HEK293 (cell line): ENCODE measurements around the gene C5orf34.
A peak's percentile ranks its signal among the peaks of the same experiment; 100 is the strongest.

Experiments
- EGR2 ChIP-seq: fragments of 450-650 bp; formaldehyde crosslinking; IDR thresholded peaks from 2 replicates; pipeline ENCODE4 v1.5.1; 2016; ENCODE audit warnings: low read depth, missing biosample characterization, missing genetic modification characterization
- GLI2 ChIP-seq: fragments of 450-650 bp; formaldehyde crosslinking; IDR thresholded peaks from 2 replicates; pipeline ENCODE4; 2017; ENCODE audit warnings: missing biosample characterization, missing genetic modification characterization, low read depth, borderline replicate concordance
- KLF16 ChIP-seq: fragments of 450-650 bp; formaldehyde crosslinking; IDR thresholded peaks from 2 replicates; pipeline ENCODE4 v1.5.1; 2017; ENCODE audit warnings: missing biosample characterization, missing genetic modification characterization
- SP2 ChIP-seq: fragments of 450-650 bp; formaldehyde crosslinking; IDR thresholded peaks from 2 replicates; pipeline ENCODE4 v1.5.1; 2016; ENCODE audit warnings: missing biosample characterization, missing genetic modification characterization
- ZBTB8A ChIP-seq: fragments of 450-650 bp; formaldehyde crosslinking; IDR thresholded peaks from 2 replicates; pipeline ENCODE4 v1.5.1; 2016; ENCODE audit warnings: missing biosample characterization, missing genetic modification characterization
- ZFHX2 ChIP-seq: fragments of 450-650 bp; formaldehyde crosslinking; conservative IDR thresholded peaks from 2 replicates; pipeline ENCODE4 v1.5.1; 2016; ENCODE audit warnings: missing biosample characterization, missing genetic modification characterization
- ZFP37 ChIP-seq: fragments of 450-650 bp; formaldehyde crosslinking; IDR thresholded peaks from 2 replicates; pipeline ENCODE4 v1.5.1; 2016; ENCODE audit warnings: missing biosample characterization, missing genetic modification characterization
- ZFP69B ChIP-seq: fragments of 450-650 bp; formaldehyde crosslinking; IDR thresholded peaks from 2 replicates; pipeline ENCODE4 v1.5.1; 2016; ENCODE audit warnings: missing biosample characterization, missing genetic modification characterization
- ZIC2 ChIP-seq: fragments of 450-650 bp; formaldehyde crosslinking; IDR thresholded peaks from 2 replicates; pipeline ENCODE4 v1.5.1; 2016; ENCODE audit warnings: missing biosample characterization, missing genetic modification characterization
- ZNF2 ChIP-seq: fragments of 450-650 bp; formaldehyde crosslinking; IDR thresholded peaks from 2 replicates; pipeline ENCODE4 v1.5.1; 2016; ENCODE audit warnings: missing biosample characterization, missing genetic modification characterization
- ZNF211 ChIP-seq: fragments of 450-650 bp; formaldehyde crosslinking; IDR thresholded peaks from 2 replicates; pipeline ENCODE4 v1.5.1; 2016; ENCODE audit warnings: low read depth, missing biosample characterization, missing genetic modification characterization
- ZNF266 ChIP-seq: fragments of 450-650 bp; formaldehyde crosslinking; IDR thresholded peaks from 2 replicates; pipeline ENCODE4 v1.5.1; 2016; ENCODE audit warnings: missing biosample characterization, missing genetic modification characterization, low read depth
- ZNF302 ChIP-seq: fragments of 450-650 bp; formaldehyde crosslinking; IDR thresholded peaks from 2 replicates; pipeline ENCODE4 v1.5.1; 2016; ENCODE audit warnings: missing biosample characterization, missing genetic modification characterization, low read depth
- ZNF324 ChIP-seq: fragments of 450-650 bp; formaldehyde crosslinking; IDR thresholded peaks from 2 replicates; pipeline ENCODE4 v1.5.1; 2016; ENCODE audit warnings: missing biosample characterization, missing genetic modification characterization
- ZNF335 ChIP-seq: fragments of 450-650 bp; formaldehyde crosslinking; conservative IDR thresholded peaks from 2 replicates; pipeline ENCODE4 v1.5.1; 2016; ENCODE audit warnings: missing biosample characterization, missing genetic modification characterization
- ZNF423 ChIP-seq: fragments of 450-650 bp; formaldehyde crosslinking; IDR thresholded peaks from 2 replicates; pipeline ENCODE4 v1.5.1; 2016; ENCODE audit warnings: missing biosample characterization, missing genetic modification characterization
- ZNF555 ChIP-seq: fragments of 450-650 bp; formaldehyde crosslinking; conservative IDR thresholded peaks from 2 replicates; pipeline ENCODE4 v1.5.1; 2017; ENCODE audit warnings: missing biosample characterization, mild to moderate bottlenecking, missing genetic modification characterization, inconsistent platforms
- ZNF561 ChIP-seq: fragments of 450-650 bp; IDR thresholded peaks from 2 replicates; pipeline ENCODE4 v1.5.1; 2018; ENCODE audit warnings: missing biosample characterization, missing genetic modification characterization, borderline replicate concordance
- ZNF610 ChIP-seq: fragments of 450-650 bp; formaldehyde crosslinking; IDR thresholded peaks from 2 replicates; pipeline ENCODE4 v1.5.1; 2016; ENCODE audit warnings: missing biosample characterization, missing genetic modification characterization, borderline replicate concordance
- ZNF629 ChIP-seq: fragments of 450-650 bp; formaldehyde crosslinking; IDR thresholded peaks from 2 replicates; pipeline ENCODE4 v1.5.1; 2017; ENCODE audit warnings: missing biosample characterization, missing genetic modification characterization
- ZSCAN30 ChIP-seq: fragments of 450-650 bp; IDR thresholded peaks from 2 replicates; pipeline ENCODE4 v1.5.1; 2018; ENCODE audit warnings: missing biosample characterization, mild to moderate bottlenecking, missing genetic modification characterization, moderate library complexity
- TF ChIP-seq, protein P1 (sequence below): fragments of 450-650 bp; formaldehyde crosslinking; IDR thresholded peaks from 2 replicates; pipeline ENCODE4 v1.5.1; 2016; ENCODE audit warnings: missing biosample characterization, missing genetic modification characterization, low read depth
- TF ChIP-seq, protein P2 (sequence below): fragments of 450-650 bp; formaldehyde crosslinking; IDR thresholded peaks from 2 replicates; pipeline ENCODE4 v1.5.1; 2017; ENCODE audit warnings: missing biosample characterization, missing genetic modification characterization
- TF ChIP-seq, protein P3 (sequence below): fragments of 450-650 bp; formaldehyde crosslinking; IDR thresholded peaks from 2 replicates; pipeline ENCODE4 v1.5.1; 2017; ENCODE audit warnings: missing biosample characterization, missing genetic modification characterization
- TF ChIP-seq, protein P4 (sequence below): fragments of 450-650 bp; formaldehyde crosslinking; IDR thresholded peaks from 2 replicates; pipeline ENCODE4 v1.5.1; 2016; ENCODE audit warnings: missing biosample characterization, missing genetic modification characterization
- TF ChIP-seq, protein P5 (sequence below): fragments of 450-650 bp; formaldehyde crosslinking; IDR thresholded peaks from 2 replicates; pipeline ENCODE4 v1.5.1; 2017; ENCODE audit warnings: missing biosample characterization, missing genetic modification characterization
- TF ChIP-seq, protein P6 (sequence below): fragments of 450-650 bp; formaldehyde crosslinking; IDR thresholded peaks from 2 replicates; pipeline ENCODE4 v1.5.1; 2016; ENCODE audit warnings: missing biosample characterization, missing genetic modification characterization

C5orf34 gene

DNA sequence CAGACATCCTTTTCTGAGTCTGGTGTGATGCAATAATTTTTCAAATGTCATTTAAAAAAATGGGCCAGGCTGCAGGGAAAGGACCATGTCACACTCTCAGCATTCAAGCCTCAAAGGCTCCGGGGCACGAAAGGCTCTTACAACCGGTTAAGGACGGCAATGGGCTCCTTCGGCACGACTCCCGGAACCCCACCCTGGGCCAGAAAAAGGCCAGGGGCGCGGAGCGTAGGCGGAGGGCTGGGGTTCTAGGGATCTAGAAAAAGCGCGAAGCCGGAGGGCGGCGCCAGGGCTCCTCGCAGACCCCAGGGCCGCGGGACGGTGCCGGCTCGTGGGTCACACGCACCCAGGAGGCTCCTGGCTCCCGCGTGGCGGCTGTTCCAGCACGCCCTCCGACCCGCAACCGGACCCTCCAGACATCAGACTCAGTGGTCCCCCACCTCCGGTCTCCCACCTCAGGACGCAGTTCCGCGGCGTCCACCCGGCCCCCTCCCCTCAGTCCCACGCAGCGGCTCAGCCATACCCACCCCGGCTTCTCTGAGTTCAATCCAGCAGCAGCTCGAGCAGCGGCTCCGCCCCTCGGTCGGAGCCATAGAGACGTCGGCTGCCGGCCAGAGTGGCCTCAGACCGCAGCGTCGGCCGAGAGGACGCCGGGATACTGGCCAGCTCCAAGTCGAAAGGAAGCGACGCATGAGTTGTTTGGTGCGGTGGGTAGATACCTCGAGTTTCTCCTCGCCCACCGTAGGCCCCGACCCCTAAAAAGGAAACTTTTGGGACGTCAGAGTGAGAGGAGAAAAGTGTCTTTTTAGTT is 31.4 kb downstream of the C5orf34 start, which contains the start of gene TMEM267 (continued):
- TF ChIP-seq ZNF629 (peak; percentile 67), ZNF266 (tag by site-specific recombination) (0 out of 2 replicates have a peak, but pooled peaks have one; percentile 18), ZIC2 (peak; percentile 36; the same call in 1 of the 2 replicates), ZNF335 (tag by site-specific recombination) (peak; percentile 84), SP2 (tag by site-specific recombination) (peak; percentile 61), ZFP37 (peak; percentile 56; the same call in 1 of the 2 replicates), ZBTB8A (tag by site-specific recombination) (peak; percentile 85), GLI2 (tag by site-specific recombination) (0 out of 2 replicates have a peak, but pooled peaks have one; percentile 5), ZFHX2 (tag by site-specific recombination) (peak; percentile 91), ZSCAN30 (tag by site-specific recombination) (peak; percentile 79), ZNF561 (peak; percentile 69), ZNF324 (tag by site-specific recombination) (peak; percentile 66), ZNF302 (tag by site-specific recombination) (no peak), ZNF555 (tag by site-specific recombination) (no peak), ZNF423 (tag by site-specific recombination) (no peak; the same call in 1 of the 2 replicates), ZFP69B (tag by site-specific recombination) (peak; percentile 41; the same call in 1 of the 2 replicates), ZNF610 (tag by site-specific recombination) (peak; percentile 11), EGR2 (tag by site-specific recombination) (peak; percentile 82), ZNF2 (tag by site-specific recombination) (no peak), KLF16 (peak; percentile 62), ZNF211 (tag by site-specific recombination) (no peak)
- TF ChIP-seq, protein P1, sequence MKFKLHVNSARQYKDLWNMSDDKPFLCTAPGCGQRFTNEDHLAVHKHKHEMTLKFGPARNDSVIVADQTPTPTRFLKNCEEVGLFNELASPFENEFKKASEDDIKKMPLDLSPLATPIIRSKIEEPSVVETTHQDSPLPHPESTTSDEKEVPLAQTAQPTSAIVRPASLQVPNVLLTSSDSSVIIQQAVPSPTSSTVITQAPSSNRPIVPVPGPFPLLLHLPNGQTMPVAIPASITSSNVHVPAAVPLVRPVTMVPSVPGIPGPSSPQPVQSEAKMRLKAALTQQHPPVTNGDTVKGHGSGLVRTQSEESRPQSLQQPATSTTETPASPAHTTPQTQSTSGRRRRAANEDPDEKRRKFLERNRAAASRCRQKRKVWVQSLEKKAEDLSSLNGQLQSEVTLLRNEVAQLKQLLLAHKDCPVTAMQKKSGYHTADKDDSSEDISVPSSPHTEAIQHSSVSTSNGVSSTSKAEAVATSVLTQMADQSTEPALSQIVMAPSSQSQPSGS (tag by site-specific recombination), result 0 out of 2 replicates have a peak, but pooled peaks have one; percentile 24
- TF ChIP-seq, protein P2, sequence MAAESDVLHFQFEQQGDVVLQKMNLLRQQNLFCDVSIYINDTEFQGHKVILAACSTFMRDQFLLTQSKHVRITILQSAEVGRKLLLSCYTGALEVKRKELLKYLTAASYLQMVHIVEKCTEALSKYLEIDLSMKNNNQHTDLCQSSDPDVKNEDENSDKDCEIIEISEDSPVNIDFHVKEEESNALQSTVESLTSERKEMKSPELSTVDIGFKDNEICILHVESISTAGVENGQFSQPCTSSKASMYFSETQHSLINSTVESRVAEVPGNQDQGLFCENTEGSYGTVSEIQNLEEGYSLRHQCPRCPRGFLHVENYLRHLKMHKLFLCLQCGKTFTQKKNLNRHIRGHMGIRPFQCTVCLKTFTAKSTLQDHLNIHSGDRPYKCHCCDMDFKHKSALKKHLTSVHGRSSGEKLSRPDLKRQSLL (tag by site-specific recombination), result peak; percentile 65; the same call in 1 of the 2 replicates
- TF ChIP-seq, protein P3, sequence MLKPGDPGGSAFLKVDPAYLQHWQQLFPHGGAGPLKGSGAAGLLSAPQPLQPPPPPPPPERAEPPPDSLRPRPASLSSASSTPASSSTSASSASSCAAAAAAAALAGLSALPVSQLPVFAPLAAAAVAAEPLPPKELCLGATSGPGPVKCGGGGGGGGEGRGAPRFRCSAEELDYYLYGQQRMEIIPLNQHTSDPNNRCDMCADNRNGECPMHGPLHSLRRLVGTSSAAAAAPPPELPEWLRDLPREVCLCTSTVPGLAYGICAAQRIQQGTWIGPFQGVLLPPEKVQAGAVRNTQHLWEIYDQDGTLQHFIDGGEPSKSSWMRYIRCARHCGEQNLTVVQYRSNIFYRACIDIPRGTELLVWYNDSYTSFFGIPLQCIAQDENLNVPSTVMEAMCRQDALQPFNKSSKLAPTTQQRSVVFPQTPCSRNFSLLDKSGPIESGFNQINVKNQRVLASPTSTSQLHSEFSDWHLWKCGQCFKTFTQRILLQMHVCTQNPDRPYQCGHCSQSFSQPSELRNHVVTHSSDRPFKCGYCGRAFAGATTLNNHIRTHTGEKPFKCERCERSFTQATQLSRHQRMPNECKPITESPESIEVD (tag by site-specific recombination), result no peak
- TF ChIP-seq, protein P4, sequence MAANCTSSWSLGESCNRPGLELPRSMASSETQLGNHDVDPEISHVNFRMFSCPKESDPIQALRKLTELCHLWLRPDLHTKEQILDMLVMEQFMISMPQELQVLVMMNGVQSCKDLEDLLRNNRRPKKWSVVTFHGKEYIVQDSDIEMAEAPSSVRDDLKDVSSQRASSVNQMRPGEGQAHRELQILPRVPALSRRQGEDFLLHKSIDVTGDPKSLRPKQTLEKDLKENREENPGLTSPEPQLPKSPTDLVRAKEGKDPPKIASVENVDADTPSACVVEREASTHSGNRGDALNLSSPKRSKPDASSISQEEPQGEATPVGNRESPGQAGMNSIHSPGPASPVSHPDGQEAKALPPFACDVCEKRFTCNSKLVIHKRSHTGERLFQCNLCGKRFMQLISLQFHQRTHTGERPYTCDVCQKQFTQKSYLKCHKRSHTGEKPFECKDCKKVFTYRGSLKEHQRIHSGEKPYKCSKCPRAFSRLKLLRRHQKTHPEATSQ (tag by site-specific recombination), result peak; percentile 87; the same call in 1 of the 2 replicates
- TF ChIP-seq, protein P5, sequence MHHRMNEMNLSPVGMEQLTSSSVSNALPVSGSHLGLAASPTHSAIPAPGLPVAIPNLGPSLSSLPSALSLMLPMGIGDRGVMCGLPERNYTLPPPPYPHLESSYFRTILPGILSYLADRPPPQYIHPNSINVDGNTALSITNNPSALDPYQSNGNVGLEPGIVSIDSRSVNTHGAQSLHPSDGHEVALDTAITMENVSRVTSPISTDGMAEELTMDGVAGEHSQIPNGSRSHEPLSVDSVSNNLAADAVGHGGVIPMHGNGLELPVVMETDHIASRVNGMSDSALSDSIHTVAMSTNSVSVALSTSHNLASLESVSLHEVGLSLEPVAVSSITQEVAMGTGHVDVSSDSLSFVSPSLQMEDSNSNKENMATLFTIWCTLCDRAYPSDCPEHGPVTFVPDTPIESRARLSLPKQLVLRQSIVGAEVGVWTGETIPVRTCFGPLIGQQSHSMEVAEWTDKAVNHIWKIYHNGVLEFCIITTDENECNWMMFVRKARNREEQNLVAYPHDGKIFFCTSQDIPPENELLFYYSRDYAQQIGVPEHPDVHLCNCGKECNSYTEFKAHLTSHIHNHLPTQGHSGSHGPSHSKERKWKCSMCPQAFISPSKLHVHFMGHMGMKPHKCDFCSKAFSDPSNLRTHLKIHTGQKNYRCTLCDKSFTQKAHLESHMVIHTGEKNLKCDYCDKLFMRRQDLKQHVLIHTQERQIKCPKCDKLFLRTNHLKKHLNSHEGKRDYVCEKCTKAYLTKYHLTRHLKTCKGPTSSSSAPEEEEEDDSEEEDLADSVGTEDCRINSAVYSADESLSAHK (tag by site-specific recombination), result 0 out of 2 replicates have a peak, but pooled peaks have one; percentile 13
- TF ChIP-seq, protein P6, sequence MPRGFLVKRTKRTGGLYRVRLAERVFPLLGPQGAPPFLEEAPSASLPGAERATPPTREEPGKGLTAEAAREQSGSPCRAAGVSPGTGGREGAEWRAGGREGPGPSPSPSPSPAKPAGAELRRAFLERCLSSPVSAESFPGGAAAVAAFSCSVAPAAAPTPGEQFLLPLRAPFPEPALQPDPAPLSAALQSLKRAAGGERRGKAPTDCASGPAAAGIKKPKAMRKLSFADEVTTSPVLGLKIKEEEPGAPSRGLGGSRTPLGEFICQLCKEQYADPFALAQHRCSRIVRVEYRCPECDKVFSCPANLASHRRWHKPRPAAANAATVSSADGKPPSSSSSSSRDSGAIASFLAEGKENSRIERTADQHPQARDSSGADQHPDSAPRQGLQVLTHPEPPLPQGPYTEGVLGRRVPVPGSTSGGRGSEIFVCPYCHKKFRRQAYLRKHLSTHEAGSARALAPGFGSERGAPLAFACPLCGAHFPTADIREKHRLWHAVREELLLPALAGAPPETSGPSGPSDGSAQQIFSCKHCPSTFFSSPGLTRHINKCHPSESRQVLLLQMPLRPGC (tag by site-specific recombination), result peak; percentile 35; the same call in 1 of the 2 replicates
